A673 (cell line): ENCODE data around the gene IL10RA.

Experiments
- CTCF ChIP-seq: fragments of 300-800, 200-600 bp; sonication (generic); conservative IDR thresholded peaks from 2 replicates; pipeline ENCODE4 v1.5.1; 2017; ENCODE audit warnings: low read depth, mild to moderate bottlenecking, antibody characterized with exemption, low read length, moderate library complexity, mixed read lengths
- EZH2 ChIP-seq: fragments of 200-600 bp; sonication (generic); IDR thresholded peaks from 2 replicates; pipeline ENCODE4 v1.6.1; 2017; ENCODE audit warnings: borderline replicate concordance, low read depth, mild to moderate bottlenecking, mixed read lengths, antibody characterized with exemption, low read length; ENCODE audit not compliant: poor library complexity, severe bottlenecking

DNA sequence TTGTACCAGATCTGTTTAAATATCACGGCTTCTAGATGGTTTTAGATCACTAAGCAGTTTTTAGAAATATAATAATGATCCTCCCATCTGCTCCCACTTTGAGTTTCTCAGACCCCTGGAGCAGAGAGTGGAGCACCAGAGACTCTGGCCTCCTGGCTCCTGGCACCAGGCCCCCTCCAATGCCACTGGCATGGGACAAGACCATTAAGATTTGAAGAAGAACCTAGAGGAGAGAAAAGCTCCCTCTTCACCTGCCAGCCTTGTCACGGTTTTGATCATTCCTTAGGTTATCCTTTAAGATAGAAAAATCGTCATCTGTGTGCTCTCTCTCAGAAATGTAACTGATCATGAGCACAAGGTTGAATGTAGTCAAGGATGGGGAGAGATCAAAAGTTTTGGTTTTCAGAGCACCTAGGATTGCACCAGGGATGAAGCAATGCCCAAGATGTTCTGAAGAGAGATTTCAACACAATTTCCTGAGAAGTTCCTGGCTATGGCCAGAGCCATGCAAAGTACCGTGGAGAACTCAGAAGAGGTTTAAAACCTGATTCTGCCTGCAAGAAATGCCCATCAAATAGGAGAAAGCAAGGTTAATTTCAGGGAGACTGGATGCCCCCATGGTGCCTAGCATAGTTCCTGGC, 22.2 kb downstream of the IL10RA start:
- TF ChIP-seq CTCF (no peak), EZH2 (no peak)
